Smooth muscle cell (in vitro differentiated cells): Measurements from ENCODE around the gene IL36B. TPM values are rescaled to one million over a fixed set of nuclear protein-coding genes. Genes with fewer than 3 reads are reported as not detected.

Source experiments
- DNase-seq: peaks from one replicate; lab custom pipeline; 2025; ENCODE audit not compliant: unreplicated experiment; lab: John Stamatoyannopoulos, UW
- H2AFZ ChIP-seq: fragments of 200-600 bp; sonication (generic); 2 replicates; pipeline ENCODE4 v1.6.0; 2016; ENCODE audit warnings: antibody characterized with exemption, low read depth, mild to moderate bottlenecking
- H3F3A ChIP-seq: fragments of 200-600 bp; sonication (generic); 2 replicates; pipeline ENCODE4 v1.6.0; 2017; ENCODE audit warnings: antibody characterized with exemption, low read depth
- H3K27ac ChIP-seq: fragments of 200-600 bp; sonication (generic); 2 replicates; pipeline ENCODE4 v1.5.1; 2016; ENCODE audit warnings: low read depth, mild to moderate bottlenecking
- H3K27me3 ChIP-seq: fragments of 200-600 bp; sonication (generic); 2 replicates; pipeline ENCODE4 v1.6.1; 2016; ENCODE audit warnings: low read depth, mild to moderate bottlenecking
- H3K36me3 ChIP-seq: fragments of 200-600 bp; sonication (generic); 2 replicates; pipeline ENCODE4 v1.5.1; 2016; ENCODE audit warnings: low read depth
- H3K4me1 ChIP-seq: fragments of 200-600 bp; sonication (generic); 2 replicates; pipeline ENCODE4 v1.5.1; 2016; ENCODE audit warnings: low read depth
- H3K4me2 ChIP-seq: fragments of 200-600 bp; sonication (generic); 2 replicates; pipeline ENCODE4 v1.6.0; 2016; ENCODE audit warnings: mild to moderate bottlenecking
- H3K4me3 ChIP-seq: fragments of 200-600 bp; sonication (generic); 2 replicates; pipeline ENCODE4 v1.5.1; 2016; ENCODE audit warnings: mild to moderate bottlenecking
- H3K79me2 ChIP-seq: fragments of 200-600 bp; sonication (generic); 2 replicates; pipeline ENCODE4 v1.6.0; 2016; ENCODE audit warnings: low read depth, mild to moderate bottlenecking
- H3K9ac ChIP-seq: fragments of 200-600 bp; sonication (generic); 2 replicates; pipeline ENCODE4 v1.6.0; 2016; ENCODE audit warnings: low read depth
- H3K9me3 ChIP-seq: fragments of 200-600 bp; sonication (generic); replicated peaks from 2 replicates; pipeline ENCODE4 v1.5.1; 2016; ENCODE audit warnings: low read depth
- H4K20me1 ChIP-seq: fragments of 200-600 bp; sonication (generic); 2 replicates; pipeline ENCODE4 v1.6.0; 2016; ENCODE audit warnings: low read depth
- CTCF ChIP-seq: fragments of 200-600 bp; sonication (generic); IDR thresholded peaks from 2 replicates; pipeline ENCODE4 v1.5.1; 2017; ENCODE audit warnings: borderline replicate concordance, mild to moderate bottlenecking, antibody characterized with exemption; ENCODE audit not compliant: insufficient read depth, poor library complexity, severe bottlenecking
- WGBS: methylation state at CpG from one replicate; pipeline ENCODE4 v1.1.7; 2016; ENCODE audit warnings: low lambda C conversion rate; 5-methylcytosine and 5-hydroxymethylcytosine counted together
- polyA plus RNA-seq: library from polyadenylated mRNA; unstranded; fragments of >200 nt; fragmentation: Nextera tagmentation; extraction: Ambion mirVana; gene quantifications from 2 replicates; pipeline ENCODE4 v1.2.1, GENCODE V29; 2016
- total RNA-seq: library from RNA; depleted of rRNA; stranded (reverse); fragments of >200 nt; gene quantifications from 2 replicates; pipeline ENCODE4 v1.2.3, GENCODE V29; 2014

IL36B gene
- total and polyA plus RNA-seq, 2 experiments from 2014 or later = not detected

GRCh38 chr2:113089916-113090315 is 37.2 kb upstream of the IL36B start:
- no peak overlapping the region for H3K9ac ChIP-seq
- no peaks in the 10 kb centered on the region for H4K20me1 ChIP-seq
- H3K36me3 ChIP-seq = no peaks in the 10 kb centered on the region
- H3K27ac ChIP-seq = no peak overlapping the region
- H3K4me2 ChIP-seq = no peak overlapping the region
- H3K9me3 ChIP-seq = no peaks in the 10 kb centered on the region
- H3K4me3 ChIP-seq = no peak overlapping the region
- H3K27me3 ChIP-seq = peaks cover 41% of the 10 kb centered on the region
- no peak for TF ChIP-seq CTCF
- H3K4me1 ChIP-seq = no peaks in the 10 kb centered on the region
- no peaks in the 10 kb centered on the region for H3K79me2 ChIP-seq
- H2AFZ ChIP-seq = no peak overlapping the region
- no peaks in the 10 kb centered on the region for H3F3A ChIP-seq
- DNase-seq = no peak

GRCh38 chr2:113088213-113088992 is 35.7 kb upstream of the IL36B start:
- no peak for DNase-seq
- Histone ChIP-seq H3F3A (no peaks in the 10 kb centered on the region), H3K36me3 (no peaks in the 10 kb centered on the region), H2AFZ (no peak overlapping the region), H3K9ac (no peak overlapping the region), H3K9me3 (no peaks in the 10 kb centered on the region), H3K4me1 (no peaks in the 10 kb centered on the region), H3K4me2 (no peak overlapping the region), H3K79me2 (no peaks in the 10 kb centered on the region), H3K27ac (no peak overlapping the region), H3K4me3 (no peak overlapping the region), H4K20me1 (no peaks in the 10 kb centered on the region), H3K27me3 (peaks cover 43% of the 10 kb centered on the region)
- TF ChIP-seq CTCF = no peak

DNA sequence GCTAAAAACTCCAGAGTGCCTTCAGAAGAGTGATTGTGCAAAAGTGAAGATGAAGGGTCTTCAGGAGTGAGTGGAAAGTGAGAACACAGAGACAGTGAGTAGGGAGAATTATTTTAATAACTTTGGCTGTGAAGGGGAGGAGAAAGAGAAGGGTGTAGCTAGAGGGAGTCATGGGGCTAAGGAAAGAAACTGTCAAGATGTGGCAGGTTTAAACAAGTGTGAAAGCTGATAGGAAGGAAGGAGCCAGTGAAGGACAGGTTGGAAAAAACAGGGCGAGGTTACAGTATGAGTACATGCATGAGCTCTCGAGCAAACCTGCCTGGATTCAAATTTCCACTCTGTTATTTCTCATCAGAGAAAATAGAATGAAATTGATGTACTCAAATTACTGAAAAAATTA is 32.9 kb upstream of the IL36B start:
- no peaks in the 10 kb centered on the region for H3K79me2 ChIP-seq
- H3K4me3 ChIP-seq = no peak overlapping the region
- 61% methylated on average over 2 of the region's 2 CpGs for WGBS
- no peak for TF ChIP-seq CTCF
- no peaks in the 10 kb centered on the region for H3K9me3 ChIP-seq
- no peak overlapping the region for H2AFZ ChIP-seq
- no peak overlapping the region for H3K4me2 ChIP-seq
- no peak overlapping the region for H3K9ac ChIP-seq
- no peaks in the 10 kb centered on the region for H3F3A ChIP-seq
- no peaks in the 10 kb centered on the region for H4K20me1 ChIP-seq
- peaks cover 39% of the 10 kb centered on the region for H3K27me3 ChIP-seq
- no peaks in the 10 kb centered on the region for H3K36me3 ChIP-seq
- H3K27ac ChIP-seq = no peak overlapping the region
- no peak for DNase-seq
- H3K4me1 ChIP-seq = no peaks in the 10 kb centered on the region
